GM12878 (cell line): ENCODE results near the gene SPATA9. TPM values are rescaled to one million over a fixed set of nuclear protein-coding genes. Genes with fewer than 3 reads are reported as not detected.
"Not testable (repeated sequence)": the region's sequence is repeated elsewhere in the genome, so short reads cannot be mapped to it uniquely, and the experiment has no call there.

Experiments used
- ATAC-seq: fragments of 200-7000 bp; cut with Tn5 transposase; 3 replicates; pipeline ENCODE4 v1.9.1; 2020; ENCODE audit warnings: mild to moderate bottlenecking, moderate library complexity
- BruUV-seq: library from RNA; stranded (reverse); fragments of 400-500 nt; replicated peaks from 2 replicates; lab custom pipeline; 2021; lab: Mats Ljungman, UMichigan
- CTCF ChIA-PET: fragments of 300-600 bp; sonication (Branson Sonifier 250); formaldehyde crosslinking; extraction: SDS; loops from one replicate; lab custom pipeline; 2021; ENCODE audit warnings: inconsistent platforms; lab: Yijun Ruan, JAX
- POLR2A ChIA-PET: fragments of 350-600 bp; formaldehyde crosslinking; extraction: SDS; loops from one replicate; lab custom pipeline; 2021; ENCODE audit warnings: inconsistent platforms; lab: Charles Lee
- RAD21 ChIA-PET: fragments of 300-600 bp; sonication (Branson Sonifier 250); formaldehyde crosslinking; loops from one replicate; lab custom pipeline; 2023; ENCODE audit warnings: antibody characterized with exemption; ENCODE audit not compliant: unreplicated experiment; lab: Charles Lee
- SMC1A ChIA-PET: fragments of 300-600 bp; sonication (Branson Sonifier 250); formaldehyde crosslinking; loops from one replicate; lab custom pipeline; 2023; ENCODE audit not compliant: unreplicated experiment, uncharacterized antibody; lab: Charles Lee
- DNase-seq: peaks from one replicate; pipeline ENCODE4 v3.0.0-alpha.2; 2011; ENCODE audit warnings: low read depth, low spot score
- FAIRE-seq: peaks from 3 replicates; lab custom pipeline; 2011; peaks lifted over from hg19 to GRCh38; lab: Jason Lieb, UNC
- H2AFZ ChIP-seq: 2 replicates; pipeline ENCODE4 v1.6.0; 2011; ENCODE audit warnings: low read depth, low read length, control low read depth; ENCODE audit not compliant: control insufficient read depth
- H3K27ac ChIP-seq: 2 replicates; pipeline ENCODE4 v1.5.1; 2011; ENCODE audit warnings: control low read depth; ENCODE audit not compliant: control insufficient read depth, insufficient read depth
- H3K27me3 ChIP-seq, 2 experiments: replicated peaks in 1 of 2; 2 replicates each; pipeline versions ENCODE4 v1.6.0 to v1.6.1; 2011; ENCODE audit warnings: low read length in 1 of 2; ENCODE audit not compliant: control insufficient read depth in 2 of 2, insufficient read depth in 2 of 2
- H3K36me3 ChIP-seq, 2 experiments: 2 replicates each; pipeline ENCODE4 v1.5.1; 2011; ENCODE audit warnings: low read length in 1 of 2; ENCODE audit not compliant: control insufficient read depth in 2 of 2, insufficient read depth in 2 of 2
- H3K4me1 ChIP-seq: 2 replicates; pipeline ENCODE4 v1.6.1; 2011; ENCODE audit warnings: mild to moderate bottlenecking, low read length, moderate library complexity, mixed read lengths; ENCODE audit not compliant: control insufficient read depth, insufficient read depth
- H3K4me2 ChIP-seq: 2 replicates; pipeline ENCODE4 v1.6.0; 2011; ENCODE audit warnings: control low read depth; ENCODE audit not compliant: control insufficient read depth, insufficient read depth
- H3K4me3 ChIP-seq: fragments of 200-600 bp; sonication (generic); 2 replicates; pipeline ENCODE4 v1.5.1; 2016
- H3K79me2 ChIP-seq: 2 replicates; pipeline ENCODE4 v1.6.0; 2011; ENCODE audit warnings: low read length; ENCODE audit not compliant: control insufficient read depth, insufficient read depth
- H3K9ac ChIP-seq: 2 replicates; pipeline ENCODE4 v1.8.0; 2011; ENCODE audit warnings: low read length, control low read depth, mixed read lengths; ENCODE audit not compliant: control insufficient read depth, insufficient read depth
- H3K9me3 ChIP-seq: replicated peaks from 3 replicates; pipeline ENCODE4 v1.5.1; 2011; ENCODE audit warnings: mild to moderate bottlenecking, low read length; ENCODE audit not compliant: control insufficient read depth, insufficient read depth
- H4K20me1 ChIP-seq: 2 replicates; pipeline ENCODE4 v1.6.0; 2011; ENCODE audit not compliant: control insufficient read depth, insufficient read depth
- ASH2L ChIP-seq: fragments of 300-600, 200-600 bp; sonication (generic); IDR thresholded peaks from 2 replicates; pipeline ENCODE4 v1.6.1; 2017; ENCODE audit warnings: low read depth, mild to moderate bottlenecking, borderline replicate concordance
- ESRRA ChIP-seq: IDR thresholded peaks from 2 replicates; pipeline ENCODE4 v1.6.1; 2012; ENCODE audit warnings: mild to moderate bottlenecking, low read length, improper control_type of control experiment
- MYC ChIP-seq: IDR thresholded peaks from 2 replicates; pipeline ENCODE4 v1.6.1; 2011; ENCODE audit warnings: mild to moderate bottlenecking, low read length, moderate library complexity, inconsistent platforms; ENCODE audit not compliant: insufficient read depth, insufficient replicate concordance, insufficient read length, severe bottlenecking
- NR2F1 ChIP-seq: fragments of 450-650 bp; conservative IDR thresholded peaks from 2 replicates; pipeline ENCODE4 v1.6.1; 2017; ENCODE audit warnings: mild to moderate bottlenecking
- PAX5 ChIP-seq: IDR thresholded peaks from 2 replicates; pipeline ENCODE4 v1.6.1; 2011; ENCODE audit warnings: low read depth, low read length, borderline replicate concordance
- WGBS: methylation state at CpG from one replicate; pipeline ENCODE4 v1.1.6; 2016; ENCODE audit warnings: low lambda C conversion rate; ENCODE audit not compliant: insufficient replicate concordance, insufficient coverage; ENCODE audit errors: missing lambda C conversion rate; 5-methylcytosine and 5-hydroxymethylcytosine counted together
- in situ Hi-C: fragments of 300-500 bp; cut with MboI; formaldehyde crosslinking; loops from 9 replicates; pipeline ENCODE4 v1.14.3; 2018; ENCODE audit warnings: mixed read lengths
- intact Hi-C: fragments of 100-400 bp; cut with micrococcal nuclease; formaldehyde crosslinking; loops from one replicate; pipeline ENCODE4 v1.14.2; 2022; ENCODE audit not compliant: unreplicated experiment
- polyA plus RNA-seq, 11 experiments: library from polyadenylated mRNA; depleted of rRNA in 4 of 11; unstranded in 6 of 11; stranded (reverse) in 5 of 11; fragments of >200 nt; fragmentation: Nextera tagmentation in 4 of 11; fragmentation: Illumina TruSeq in 1 of 11; extraction: Ambion mirVana in 4 of 11; extraction: Trizol in 1 of 11; gene quantifications; 1 replicate in 1 of 11; 2 replicates in 10 of 11; pipeline versions ENCODE4 v1.2.1 to v1.2.3, GENCODE V29; 2011 to 2016; ENCODE audit warnings: inconsistent platforms in 2 of 11, missing spikeins in 2 of 11, low read depth in 1 of 11
- total RNA-seq, 4 experiments: library from RNA; depleted of rRNA in 3 of 4; stranded (reverse); fragments of >200 nt in 3 of 4; fragmentation: Illumina TruSeq in 1 of 4; extraction: Trizol in 1 of 4; gene quantifications; 2 replicates each; pipeline versions ENCODE4 v1.2.1 to v1.2.3, GENCODE V29; 2013 to 2021

SPATA9 gene
- total and polyA plus RNA-seq, 10 of the 15 experiments (the other 5 are each of a cell fraction or from before 2014, with no cell fraction given) = 0.11 to 0.49 (median 0.16) TPM; not detected in 1

DNA sequence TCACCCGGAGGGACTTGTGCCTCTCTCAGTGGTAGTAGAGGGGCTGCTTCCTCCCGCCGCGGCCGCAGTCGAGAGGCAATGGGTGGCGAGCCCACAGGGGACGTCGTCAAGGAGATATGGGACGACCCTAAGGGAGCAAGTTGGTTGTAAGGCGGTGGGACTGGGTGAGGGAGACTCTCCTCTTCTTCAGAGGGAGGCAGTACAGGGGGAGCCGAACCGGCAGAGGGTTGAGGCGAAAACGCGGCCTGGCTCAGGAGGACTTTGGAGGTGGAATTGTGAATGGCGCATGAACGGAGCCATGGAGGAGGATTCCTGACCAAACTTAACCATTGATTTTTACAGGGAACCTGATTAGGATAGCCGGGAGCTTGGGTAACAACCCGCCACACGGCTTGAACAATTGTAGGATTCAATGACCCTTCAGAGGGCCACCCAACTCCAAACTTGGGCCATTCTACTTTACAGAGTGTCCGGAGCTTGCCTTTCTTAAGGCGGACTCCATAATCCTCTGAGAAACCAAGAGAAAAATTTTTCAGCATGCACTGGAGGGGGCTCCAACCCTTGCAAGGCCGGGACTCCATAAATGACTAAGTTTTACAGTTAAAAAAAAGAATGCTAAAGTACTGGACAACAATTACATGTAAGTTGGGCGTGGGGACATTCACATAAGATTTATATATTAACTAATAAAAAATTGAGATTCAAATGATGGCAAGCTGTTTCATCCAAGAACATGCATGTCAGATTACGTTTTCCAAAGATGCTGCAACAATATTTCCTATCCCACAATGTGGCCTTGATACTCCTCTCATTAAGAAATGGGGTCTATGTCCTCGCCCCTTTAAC is 28.9 kb upstream of the SPATA9 start:
- no peaks in the 10 kb centered on the region for H3K27me3 ChIP-seq
- no peak for TF ChIP-seq ESRRA
- TF ChIP-seq PAX5 = no peak
- TF ChIP-seq MYC = no peak
- no peak for TF ChIP-seq NR2F1
- no peak for TF ChIP-seq ASH2L
- TF ChIP-seq, all 136 proteins: peak for 0
- intact Hi-C loops = no loop called here
- ChIA-PET POLR2A (no interaction called here), SMC1A (no interaction called here), RAD21 (no interaction called here), CTCF (interaction anchor here (1.0 to 1.3 kb wide), 2 partner anchors 10 to 48 kb away, joined by 4 to 7 read pairs; no protein-coding TSS in a partner anchor)
- DNase-seq = no peak
- Histone ChIP-seq H3K36me3 (no peaks in the 10 kb centered on the region), H3K4me3 (no peak overlapping the region), H3K27ac (no peak overlapping the region), H4K20me1 (no peaks in the 10 kb centered on the region), H3K9ac (no peak overlapping the region), H3K79me2 (no peaks in the 10 kb centered on the region), H3K4me2 (no peak overlapping the region), H2AFZ (no peak overlapping the region), H3K4me1 (peaks cover 4% of the 10 kb centered on the region), H3K9me3 (no peaks in the 10 kb centered on the region; the same call in 2 of the 3 replicates)
- in situ Hi-C loops = no loop called here
- FAIRE-seq = no peak
- no peak for ATAC-seq
- BruUV-seq = no TSS peak
- whole genome bisulfite sequencing = 85% methylated on average over 27 of the region's 27 CpGs

DNA sequence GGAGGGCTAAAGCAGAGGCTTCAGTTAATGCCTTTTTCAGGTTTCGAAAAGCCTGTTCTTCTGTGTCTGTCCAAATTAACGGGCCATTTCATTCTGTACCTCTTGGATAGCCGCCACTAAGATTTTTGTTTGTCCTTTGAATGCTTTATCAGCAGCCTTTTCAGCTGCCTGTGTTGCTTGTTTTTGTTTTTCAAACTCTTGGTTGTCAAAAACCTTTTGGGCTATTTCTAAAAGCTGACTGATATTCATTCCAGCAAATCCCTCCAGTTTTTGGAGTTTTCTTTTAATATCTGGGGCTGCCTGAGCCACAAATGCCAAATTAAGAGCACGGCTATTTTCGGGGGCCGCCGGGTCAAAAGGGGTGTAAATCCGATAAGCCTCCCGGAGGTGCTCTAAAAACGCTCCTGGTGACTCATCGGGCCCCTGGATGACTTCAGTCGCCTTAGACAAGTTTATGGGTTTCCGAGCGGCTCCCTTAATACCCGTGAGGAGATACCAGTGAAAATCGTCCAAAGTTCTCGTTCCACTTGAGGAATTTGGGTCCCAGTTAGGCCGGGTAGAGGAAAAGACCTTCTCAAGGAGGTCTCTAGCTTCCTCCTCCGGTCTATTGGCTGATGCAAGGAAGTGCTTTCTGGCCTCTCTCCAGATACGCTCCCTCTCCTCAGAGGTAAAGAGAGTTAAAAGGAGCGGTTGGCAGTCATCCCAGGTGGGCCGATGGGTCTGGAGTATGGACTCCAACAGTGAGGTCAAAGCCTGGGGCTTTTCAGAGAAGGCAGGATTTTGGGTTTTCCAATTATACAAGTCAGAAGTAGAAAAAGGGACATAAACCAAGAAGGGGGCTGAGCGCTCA is 28.1 kb upstream of the SPATA9 start:
- BruUV-seq, H3K79me2 ChIP-seq, H3K36me3 ChIP-seq, H2AFZ ChIP-seq, ATAC-seq, DNase-seq, H3K9me3 ChIP-seq, H3K27ac ChIP-seq, H3K4me3 ChIP-seq, POLR2A ChIA-PET, H4K20me1 ChIP-seq, H3K4me1 ChIP-seq, in situ Hi-C loops, intact Hi-C loops, SMC1A ChIA-PET, H3K9ac ChIP-seq, FAIRE-seq, H3K4me2 ChIP-seq, H3K27me3 ChIP-seq, RAD21 ChIA-PET: not testable (repeated sequence)
- WGBS = 91% methylated on average over 23 of the region's 23 CpGs
- CTCF ChIA-PET = interaction anchor here (1.0 to 1.3 kb wide), 2 partner anchors 10 to 47 kb away, joined by 4 to 7 read pairs; no protein-coding TSS in a partner anchor
